SU-DHL-6 (cell line): ENCODE data around the gene DPYSL5.
"Not testable (repeated sequence)": the region's sequence is repeated elsewhere in the genome, so short reads cannot be mapped to it uniquely, and the experiment has no call there.

Experiments used
- H2AFZ ChIP-seq: fragments of 200-600 bp; sonication (generic); 2 replicates; pipeline ENCODE4 v1.6.1; 2014; ENCODE audit warnings: low read depth, mild to moderate bottlenecking, moderate library complexity, mixed read lengths, antibody characterized with exemption, low read length; ENCODE audit not compliant: severe bottlenecking
- H3F3A ChIP-seq: fragments of 200-600 bp; shearing (Covaris generic); 2 replicates; pipeline ENCODE4 v1.6.0; 2016; ENCODE audit warnings: antibody characterized with exemption, mild to moderate bottlenecking; ENCODE audit not compliant: insufficient read depth
- H3K27ac ChIP-seq: fragments of 200-600 bp; sonication (generic); 2 replicates; pipeline ENCODE4 v1.5.1; 2016; ENCODE audit warnings: low read depth, mild to moderate bottlenecking, low read length, moderate library complexity, mixed read lengths
- H3K27me3 ChIP-seq: fragments of 200-600 bp; sonication (generic), shearing (Covaris generic); 2 replicates; pipeline ENCODE4 v1.6.0; 2014; ENCODE audit warnings: mild to moderate bottlenecking, low read length
- H3K36me3 ChIP-seq: fragments of 200-600 bp; sonication (generic); 2 replicates; pipeline ENCODE4 v1.6.1; 2014; ENCODE audit warnings: mild to moderate bottlenecking, low read length, mixed read lengths
- H3K4me2 ChIP-seq: fragments of 300-600, 200-600 bp; shearing (Covaris generic), sonication (generic); 2 replicates; pipeline ENCODE4 v1.6.0; 2014; ENCODE audit warnings: low read length, low read depth, mild to moderate bottlenecking; ENCODE audit not compliant: poor library complexity, severe bottlenecking
- H3K4me3 ChIP-seq: fragments of 200-600 bp; sonication (generic); 2 replicates; pipeline ENCODE4 v1.5.1; 2014; ENCODE audit warnings: antibody characterized with exemption, low read length, mild to moderate bottlenecking, mixed read lengths; ENCODE audit not compliant: insufficient read depth, poor library complexity, severe bottlenecking
- H3K79me2 ChIP-seq: fragments of 200-600 bp; sonication (generic); 2 replicates; pipeline ENCODE4 v1.6.1; 2014; ENCODE audit warnings: mild to moderate bottlenecking, low read length, moderate library complexity; ENCODE audit not compliant: insufficient read depth
- H3K9ac ChIP-seq: fragments of 200-600 bp; sonication (generic); 2 replicates; pipeline ENCODE4 v1.7.0; 2014; ENCODE audit warnings: mild to moderate bottlenecking, low read length
- H3K9me2 ChIP-seq: fragments of 200-600 bp; sonication (generic); replicated peaks from 2 replicates; pipeline ENCODE4 v1.6.1; 2014; ENCODE audit warnings: low read length; ENCODE audit not compliant: insufficient read depth
- H3K9me3 ChIP-seq: fragments of 200-600 bp; sonication (generic); 2 replicates; pipeline ENCODE4 v1.6.1; 2014; ENCODE audit warnings: low read length, mixed read lengths; ENCODE audit not compliant: insufficient read depth
- H4K20me1 ChIP-seq: fragments of 200-600 bp; sonication (generic); 2 replicates; pipeline ENCODE4 v1.6.1; 2014; ENCODE audit warnings: low read depth, mild to moderate bottlenecking, antibody characterized with exemption, low read length, moderate library complexity, mixed read lengths
- EZH2phosphoT487 ChIP-seq: fragments of 200-600 bp; sonication (generic), shearing (Covaris generic); conservative IDR thresholded peaks from 2 replicates; pipeline ENCODE4 v1.6.1; 2018; ENCODE audit warnings: mild to moderate bottlenecking, antibody characterized with exemption, low read length, moderate library complexity, mixed read lengths
- TF ChIP-seq, protein P1 (sequence below): fragments of 200-600 bp; sonication (generic); IDR thresholded peaks from one replicate; pipeline ENCODE4 v1.5.1; 2017; ENCODE audit warnings: antibody characterized with exemption, mild to moderate bottlenecking, low read length, moderate library complexity; ENCODE audit not compliant: insufficient read depth, poor library complexity, severe bottlenecking

The DPYSL5 gene

DNA sequence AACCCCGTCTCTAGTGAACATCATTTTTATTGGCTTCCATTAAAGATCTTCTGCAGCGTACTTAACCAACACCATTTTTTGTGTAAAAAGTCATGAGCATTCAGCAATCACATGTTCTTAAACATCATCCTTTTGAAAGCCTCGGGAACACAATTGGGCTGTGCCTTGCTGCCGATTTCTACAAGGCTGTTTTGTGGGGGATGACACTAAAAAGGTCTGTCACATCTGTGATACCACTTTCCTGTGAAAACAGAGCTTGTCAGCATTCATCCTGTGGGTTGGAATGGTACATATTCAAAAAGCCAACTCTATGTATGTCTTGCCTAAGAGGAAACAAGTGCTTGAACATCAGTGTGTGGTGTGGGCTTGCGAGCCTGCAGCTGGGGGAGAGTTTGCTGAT, 73.4 kb downstream of the DPYSL5 start:
- H2AFZ ChIP-seq, result no peak overlapping the region
- H3K27me3 ChIP-seq, result no peaks in the 10 kb centered on the region
- H3K27ac ChIP-seq, result no peak overlapping the region
- no peak overlapping the region for H3K4me2 ChIP-seq
- TF ChIP-seq, protein P1, sequence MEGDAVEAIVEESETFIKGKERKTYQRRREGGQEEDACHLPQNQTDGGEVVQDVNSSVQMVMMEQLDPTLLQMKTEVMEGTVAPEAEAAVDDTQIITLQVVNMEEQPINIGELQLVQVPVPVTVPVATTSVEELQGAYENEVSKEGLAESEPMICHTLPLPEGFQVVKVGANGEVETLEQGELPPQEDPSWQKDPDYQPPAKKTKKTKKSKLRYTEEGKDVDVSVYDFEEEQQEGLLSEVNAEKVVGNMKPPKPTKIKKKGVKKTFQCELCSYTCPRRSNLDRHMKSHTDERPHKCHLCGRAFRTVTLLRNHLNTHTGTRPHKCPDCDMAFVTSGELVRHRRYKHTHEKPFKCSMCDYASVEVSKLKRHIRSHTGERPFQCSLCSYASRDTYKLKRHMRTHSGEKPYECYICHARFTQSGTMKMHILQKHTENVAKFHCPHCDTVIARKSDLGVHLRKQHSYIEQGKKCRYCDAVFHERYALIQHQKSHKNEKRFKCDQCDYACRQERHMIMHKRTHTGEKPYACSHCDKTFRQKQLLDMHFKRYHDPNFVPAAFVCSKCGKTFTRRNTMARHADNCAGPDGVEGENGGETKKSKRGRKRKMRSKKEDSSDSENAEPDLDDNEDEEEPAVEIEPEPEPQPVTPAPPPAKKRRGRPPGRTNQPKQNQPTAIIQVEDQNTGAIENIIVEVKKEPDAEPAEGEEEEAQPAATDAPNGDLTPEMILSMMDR, result no peak
- no peak for TF ChIP-seq EZH2phosphoT487
- H3K36me3 ChIP-seq, result no peaks in the 10 kb centered on the region
- H4K20me1 ChIP-seq, result no peaks in the 10 kb centered on the region
- H3F3A ChIP-seq, result no peaks in the 10 kb centered on the region
- no peak overlapping the region for H3K9ac ChIP-seq
- no peaks in the 10 kb centered on the region for H3K9me2 ChIP-seq
- H3K9me3 ChIP-seq, result no peaks in the 10 kb centered on the region
- no peak overlapping the region for H3K4me3 ChIP-seq
- no peaks in the 10 kb centered on the region for H3K79me2 ChIP-seq

DNA sequence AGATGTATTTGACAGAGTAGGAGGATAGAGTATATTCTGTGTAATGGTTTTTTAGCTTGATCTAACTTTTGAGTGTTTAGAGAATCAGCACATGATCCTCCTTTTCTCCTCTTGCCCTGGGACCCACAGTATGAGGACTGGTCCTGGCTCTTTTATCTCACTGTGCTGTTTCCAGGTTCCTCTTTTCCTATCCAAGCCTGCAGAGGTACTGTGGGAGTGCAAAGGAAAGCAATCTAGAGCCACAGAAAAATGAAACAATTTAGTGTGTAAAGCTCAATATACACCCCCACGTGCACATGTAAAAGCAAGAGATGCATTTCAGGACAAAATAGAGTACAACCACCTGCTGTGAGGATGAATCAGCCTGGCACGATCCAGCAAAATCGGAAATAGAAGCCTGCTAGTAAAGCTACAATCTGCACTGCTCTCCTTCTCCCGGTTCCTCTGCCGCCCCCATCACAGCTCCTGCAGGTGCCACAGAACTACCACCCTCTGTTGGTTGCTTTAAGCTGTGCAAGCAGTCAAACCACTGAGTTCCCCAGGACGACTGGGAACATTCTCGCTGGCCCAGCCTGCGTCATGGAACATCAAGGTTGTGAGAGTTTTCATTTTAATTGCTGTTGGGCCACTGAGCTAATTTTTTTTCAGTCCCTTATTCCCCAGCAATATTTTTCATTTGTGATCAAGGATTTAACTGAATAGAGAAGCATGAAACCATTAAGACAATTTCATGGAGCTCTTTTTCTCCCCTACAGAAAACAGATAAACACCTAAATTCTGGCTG, 74.7 kb downstream of the DPYSL5 start:
- Histone ChIP-seq H3K9ac (no peak overlapping the region), H3K27me3 (no peaks in the 10 kb centered on the region), H3K9me3 (no peaks in the 10 kb centered on the region), H3K4me2 (no peak overlapping the region), H3F3A (no peaks in the 10 kb centered on the region), H3K36me3 (no peaks in the 10 kb centered on the region), H3K27ac (no peak overlapping the region), H4K20me1 (no peaks in the 10 kb centered on the region), H3K9me2 (no peaks in the 10 kb centered on the region), H3K4me3 (no peak overlapping the region), H3K79me2 (no peaks in the 10 kb centered on the region), H2AFZ (no peak overlapping the region)
- TF ChIP-seq, protein P1, result peak; percentile 62
- no peak for TF ChIP-seq EZH2phosphoT487

DNA sequence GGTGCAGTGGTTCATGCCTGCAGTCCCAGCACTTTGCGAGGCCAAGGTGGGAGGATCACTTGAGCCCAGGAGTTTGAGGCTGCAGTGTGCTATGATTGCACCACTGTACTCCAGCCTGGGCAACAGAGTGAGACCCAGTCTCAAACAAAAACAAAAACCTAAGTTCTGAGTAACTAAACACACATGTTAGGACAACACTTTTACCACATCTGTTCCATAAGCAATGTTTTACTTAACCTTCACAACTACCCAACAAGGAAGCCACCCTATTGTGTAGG, 75.2 kb downstream of the DPYSL5 start:
- H3K4me3 ChIP-seq, H3K27me3 ChIP-seq, H3K9me3 ChIP-seq, H2AFZ ChIP-seq, H4K20me1 ChIP-seq, H3K9ac ChIP-seq, H3F3A ChIP-seq, H3K36me3 ChIP-seq, H3K79me2 ChIP-seq, H3K27ac ChIP-seq, H3K9me2 ChIP-seq, H3K4me2 ChIP-seq: not testable (repeated sequence)

- H2AFZ ChIP-seq, result no peak overlapping the region
- H3K27me3 ChIP-seq, result no peaks in the 10 kb centered on the region
- no peak overlapping the region for H3K4me2 ChIP-seq
- no peaks in the 10 kb centered on the region for H4K20me1 ChIP-seq
- no peak overlapping the region for H3K4me3 ChIP-seq
- TF ChIP-seq, protein P1, result no peak
- no peak for TF ChIP-seq EZH2phosphoT487
- no peaks in the 10 kb centered on the region for H3K36me3 ChIP-seq
- no peak overlapping the region for H3K9ac ChIP-seq
- no peaks in the 10 kb centered on the region for H3K9me2 ChIP-seq
- no peaks in the 10 kb centered on the region for H3K79me2 ChIP-seq
- H3K27ac ChIP-seq, result no peak overlapping the region
- no peaks in the 10 kb centered on the region for H3F3A ChIP-seq
- no peaks in the 10 kb centered on the region for H3K9me3 ChIP-seq
These were observed 76.8 kb downstream of the DPYSL5 start for GRCh38 chr2:26924731-26925099.
